GM21737 (cell line): ENCODE results near the gene KLHL3.

Source experiments
- ATAC-seq: cut with Tn5 transposase; IDR thresholded peaks from one replicate; pipeline ENCODE4 v1.9.1; 2021; ENCODE audit warnings: mild to moderate bottlenecking, moderate library complexity; ENCODE audit not compliant: unreplicated experiment

KLHL3 gene

GRCh38 chr5:137592317-137592716 lies 143.6 kb downstream of the KLHL3 start:
- no peak for ATAC-seq

DNA sequence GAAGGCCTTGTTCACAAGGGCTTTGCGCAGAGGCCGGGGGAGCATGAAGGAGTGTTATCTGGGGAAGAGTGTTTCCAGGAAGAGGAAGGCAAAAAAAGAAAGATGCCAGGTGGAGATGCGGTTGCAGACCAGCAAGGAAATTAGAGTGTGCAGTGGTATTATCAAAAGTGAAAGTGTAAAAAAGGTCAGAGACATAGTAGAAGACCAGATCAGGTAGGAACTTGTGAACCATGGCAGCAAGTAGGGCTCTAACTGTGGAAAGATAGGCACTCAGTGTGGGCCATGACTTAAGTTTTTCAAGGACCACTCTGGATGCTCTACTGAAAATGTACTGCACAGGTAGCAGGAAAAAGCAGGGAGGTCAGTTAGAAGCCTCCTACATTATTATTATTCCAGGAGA lies 146.7 kb downstream of the KLHL3 start:
- no peak for ATAC-seq

DNA sequence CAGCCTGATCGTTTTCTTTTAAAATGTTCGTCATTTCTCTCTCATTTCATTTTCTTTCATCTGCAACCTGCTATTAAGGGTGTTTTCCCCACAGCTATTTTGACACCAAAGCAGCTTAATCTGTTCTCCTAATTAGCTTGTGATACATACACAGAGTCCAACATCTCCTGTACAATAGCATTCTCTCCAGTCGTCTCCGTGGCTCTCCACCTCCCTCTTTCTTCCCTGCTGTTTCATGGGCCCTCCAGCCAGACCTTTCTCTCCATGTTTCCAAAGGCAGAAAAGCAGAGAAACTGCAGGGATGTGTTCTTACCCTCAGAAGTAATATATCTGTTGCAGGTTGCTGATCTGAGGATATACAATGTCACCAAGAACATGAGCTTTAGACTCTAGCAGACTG lies 148.0 kb downstream of the KLHL3 start:
- ATAC-seq, result no peak

DNA sequence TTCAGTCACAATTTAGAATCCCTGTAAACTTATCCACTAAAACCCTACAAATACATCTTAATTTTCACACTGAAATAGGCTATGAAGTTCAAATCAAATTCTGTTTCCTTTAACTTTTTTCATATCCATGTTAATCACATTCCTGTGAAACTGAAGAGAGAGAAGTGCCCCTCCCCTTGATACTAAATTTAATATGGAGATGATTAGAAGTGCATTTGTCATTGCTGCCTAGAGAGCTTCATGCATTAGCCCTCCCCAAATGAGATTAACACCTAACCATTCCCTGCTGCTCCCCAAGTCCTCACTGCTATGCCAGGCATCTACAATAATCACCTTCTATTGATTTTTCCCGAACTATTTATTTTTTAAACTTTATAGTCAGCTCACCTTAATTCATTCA lies 151.6 kb downstream of the KLHL3 start:
- no peak for ATAC-seq

GRCh38 chr5:137583129-137583528 lies 152.8 kb downstream of the KLHL3 start:
- no peak for ATAC-seq

- ATAC-seq, result no peak
Measured at GRCh38 chr5:137582218-137582617, 153.7 kb downstream of the KLHL3 start.

- ATAC-seq, result no peak
Measured at GRCh38 chr5:137581776-137582175, 154.1 kb downstream of the KLHL3 start.

DNA sequence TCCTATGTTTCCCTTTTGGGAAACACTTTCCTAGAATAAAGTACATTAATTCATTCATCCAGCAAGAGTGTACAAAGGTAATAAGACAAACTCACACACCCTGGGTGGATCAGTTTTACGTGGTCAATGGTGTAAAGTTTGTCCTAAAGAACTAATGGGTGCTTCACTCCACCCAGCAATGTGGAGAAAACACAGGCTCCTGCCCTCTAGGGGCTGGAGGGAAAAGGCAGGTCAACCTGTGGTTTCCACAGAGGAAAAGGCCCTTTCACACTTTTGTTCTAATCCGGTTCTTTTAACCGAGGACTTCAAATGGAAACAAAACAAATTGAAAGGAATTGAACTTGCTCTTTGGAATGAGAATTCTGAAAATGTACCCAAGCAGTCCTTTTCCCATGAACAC lies 155.9 kb downstream of the KLHL3 start:
- no peak for ATAC-seq

DNA sequence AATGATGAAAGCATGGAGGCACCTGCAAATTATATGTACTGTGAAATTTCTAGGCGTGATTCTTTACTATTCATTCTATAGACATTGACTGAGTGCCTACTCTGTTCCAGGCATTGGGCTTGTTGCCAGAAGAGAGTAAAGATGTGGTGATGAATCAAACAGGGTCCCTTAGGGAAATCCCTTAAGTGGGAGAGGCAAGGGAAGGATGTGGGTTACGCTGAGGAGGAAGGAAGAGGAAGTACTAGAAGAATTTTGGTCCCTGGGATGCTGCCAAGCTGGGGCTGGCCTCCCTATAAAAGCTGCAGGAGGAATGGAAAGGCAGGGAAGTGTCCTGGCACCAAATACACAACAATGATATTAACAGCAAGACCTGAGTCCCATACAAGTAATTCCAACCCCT lies 160.0 kb downstream of the KLHL3 start:
- ATAC-seq, result no peak

DNA sequence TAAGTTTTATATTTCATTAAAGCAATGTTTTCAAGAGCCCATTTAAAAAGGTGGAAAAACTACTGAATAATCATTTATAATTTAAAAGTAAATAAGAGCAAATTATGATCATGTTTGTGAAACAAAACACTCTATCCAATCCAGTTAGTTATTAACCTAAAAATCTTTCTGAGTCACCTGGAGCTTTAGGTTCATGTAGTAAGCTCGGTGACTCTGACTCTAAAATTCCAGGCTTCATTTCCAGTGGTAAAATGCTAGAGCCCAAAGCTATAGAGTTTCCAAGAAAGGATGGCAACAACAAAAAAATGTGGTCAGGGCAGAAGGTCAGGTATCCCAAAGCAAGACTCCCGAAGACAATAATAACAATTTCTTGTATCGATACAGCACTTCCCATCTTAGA lies 160.7 kb downstream of the KLHL3 start:
- ATAC-seq, result no peak

- no peak for ATAC-seq
Measured at GRCh38 chr5:137573376-137573775, 162.5 kb downstream of the KLHL3 start.

DNA sequence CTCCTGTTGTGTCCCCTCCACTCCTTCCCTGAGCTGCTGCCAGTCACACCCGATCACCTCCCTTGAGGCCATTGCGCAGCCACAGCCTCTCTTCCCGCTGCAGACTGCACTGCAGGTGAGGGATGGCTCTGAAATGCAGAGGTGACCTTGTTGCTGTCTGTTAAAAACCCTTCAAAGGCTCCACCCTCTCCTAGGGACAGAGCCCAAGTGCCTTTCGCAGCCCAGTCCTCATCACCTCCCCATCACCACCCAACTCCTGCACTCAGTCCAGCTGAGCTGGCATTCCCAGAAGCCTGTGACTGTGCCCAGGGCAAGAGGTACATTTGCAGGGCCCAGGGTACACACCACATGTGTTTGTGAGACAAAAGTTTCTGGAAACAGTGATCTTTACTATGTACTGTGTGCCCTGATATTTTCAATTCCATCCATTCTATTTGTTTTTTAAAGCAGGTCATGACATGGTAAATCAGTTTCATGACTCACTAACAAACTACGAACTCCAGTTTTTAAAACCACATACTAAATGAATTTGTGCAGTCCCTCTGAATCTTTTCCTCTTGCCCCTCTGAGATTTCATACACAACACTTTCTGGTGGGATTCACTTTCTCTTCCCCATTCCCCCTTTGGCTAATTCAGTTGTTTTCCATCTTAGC lies 163.7 kb downstream of the KLHL3 start:
- ATAC-seq, result no peak

- no peak for ATAC-seq
Measured at GRCh38 chr5:137570070-137570469, 165.8 kb downstream of the KLHL3 start.
